ENCODE results near the gene UBAC2.

The UBAC2 gene

GRCh38 chr13:99366075-99366987 is 165.7 kb downstream of the UBAC2 start:
- no peak for DNase-seq

- DNase-seq = no peak
Measured at GRCh38 chr13:99367106-99367616, 166.5 kb downstream of the UBAC2 start.

GRCh38 chr13:99367663-99368448 is 167.2 kb downstream of the UBAC2 start:
- no peak for DNase-seq

- no peak for DNase-seq
Measured at GRCh38 chr13:99370481-99371275, 170.0 kb downstream of the UBAC2 start.

- no peak for DNase-seq
Measured at GRCh38 chr13:99371956-99372355, 171.3 kb downstream of the UBAC2 start.

- no peak for DNase-seq
Measured at GRCh38 chr13:99373436-99373835, 172.8 kb downstream of the UBAC2 start.

- no peak for DNase-seq
Measured at GRCh38 chr13:99374169-99374991, 173.7 kb downstream of the UBAC2 start.

- no peak for DNase-seq
Measured at GRCh38 chr13:99374994-99375737, 174.5 kb downstream of the UBAC2 start.

GRCh38 chr13:99375738-99376080 is 175.1 kb downstream of the UBAC2 start:
- DNase-seq = no peak

GRCh38 chr13:99376132-99376531 is 175.5 kb downstream of the UBAC2 start:
- no peak for DNase-seq

GRCh38 chr13:99376924-99377323 is 176.3 kb downstream of the UBAC2 start:
- no peak for DNase-seq

GRCh38 chr13:99377641-99378040 is 177.0 kb downstream of the UBAC2 start:
- DNase-seq = no peak

GRCh38 chr13:99378985-99379733 is 178.5 kb downstream of the UBAC2 start:
- DNase-seq = no peak

GRCh38 chr13:99379856-99380801 is 179.5 kb downstream of the UBAC2 start:
- DNase-seq = no peak

GRCh38 chr13:99380921-99381645 is 180.4 kb downstream of the UBAC2 start:
- DNase-seq = no peak

GRCh38 chr13:99381766-99382165 is 181.1 kb downstream of the UBAC2 start:
- DNase-seq = no peak

- DNase-seq = no peak
Measured at GRCh38 chr13:99382428-99383133, 181.9 kb downstream of the UBAC2 start.

- DNase-seq = no peak
Measured at GRCh38 chr13:99383511-99383921, 182.9 kb downstream of the UBAC2 start.
